Renal cortex interstitium (tissue), 11 donors: ENCODE measurements around the gene ACTG2. TPM values are rescaled to one million over a fixed set of nuclear protein-coding genes. Genes with fewer than 3 reads are reported as not detected.
A peak's percentile ranks its signal among the peaks of the same experiment; 100 is the strongest.
"Not testable (repeated sequence)": the region's sequence is repeated elsewhere in the genome, so short reads cannot be mapped to it uniquely, and the experiment has no call there.

ENCODE experiments used
- DNase-seq, 11 donors: peaks; one replicate each; pipeline ENCODE4 v3.0.0-alpha.2; 2013; ENCODE audit warnings: low read depth in 9 of 11, low spot score in 4 of 11; ENCODE audit errors: extremely low read depth in 1 of 11
- polyA plus RNA-seq, 3 donors: library from polyadenylated mRNA; unstranded; fragments of 120-200 nt; gene quantifications; one replicate each; pipeline ENCODE4 v1.2.1, GENCODE V29; 2013; ENCODE audit not compliant: insufficient read length in 3 of 3

The ACTG2 gene
- polyA plus RNA-seq, 3 donors: 0.50 to 0.89 (median 0.51) TPM

GRCh38 chr2:73926493-73927327 is 33.9 kb downstream of the ACTG2 start, which contains the start of gene DGUOK:
DGUOK (plus strand) TSS chr2:73926880; CDS start chr2:73926911, 31 bp downstream.
- peak; percentile 98 to 99 (median 99) for DNase-seq

GRCh38 chr2:73927344-73927743 is 34.5 kb downstream of the ACTG2 start:
- no peak for DNase-seq

- DNase-seq: no peak
Measured at GRCh38 chr2:73928963-73929347, 36.1 kb downstream of the ACTG2 start.

- no peak for DNase-seq
Measured at GRCh38 chr2:73930386-73930785, 37.6 kb downstream of the ACTG2 start.

- DNase-seq: no peak
Measured at GRCh38 chr2:73931531-73932500, 39.0 kb downstream of the ACTG2 start.

GRCh38 chr2:73933194-73933593 is 40.4 kb downstream of the ACTG2 start:
- no peak for DNase-seq

- DNase-seq: no peak
Measured at GRCh38 chr2:73935641-73936040, 42.8 kb downstream of the ACTG2 start.

- no peak for DNase-seq
Measured at GRCh38 chr2:73937103-73937885, 44.5 kb downstream of the ACTG2 start.

GRCh38 chr2:73937899-73938298 is 45.1 kb downstream of the ACTG2 start:
- no peak for DNase-seq

GRCh38 chr2:73938718-73939352 is 46.0 kb downstream of the ACTG2 start:
- no peak for DNase-seq

GRCh38 chr2:73939419-73939818 is 46.6 kb downstream of the ACTG2 start:
- DNase-seq: no peak

GRCh38 chr2:73940066-73940465 is 47.3 kb downstream of the ACTG2 start:
- DNase-seq: not testable (repeated sequence)

GRCh38 chr2:73942664-73943063 is 49.9 kb downstream of the ACTG2 start:
- no peak for DNase-seq

GRCh38 chr2:73944714-73945113 is 51.9 kb downstream of the ACTG2 start:
- DNase-seq: no peak

- DNase-seq: no peak
Measured at GRCh38 chr2:73946215-73946614, 53.4 kb downstream of the ACTG2 start.

- DNase-seq: no peak
Measured at GRCh38 chr2:73946666-73947065, 53.9 kb downstream of the ACTG2 start.

GRCh38 chr2:73947412-73948018 is 54.7 kb downstream of the ACTG2 start:
- no peak for DNase-seq

- no peak for DNase-seq
Measured at GRCh38 chr2:73949802-73950201, 57.0 kb downstream of the ACTG2 start.
